PFSK-1 (cell line): Measurements from ENCODE around the gene GTF2H3.

Source experiments
- POLR2AphosphoS5 ChIP-seq: IDR thresholded peaks from 2 replicates; pipeline ENCODE4 v1.6.1; 2012; ENCODE audit warnings: low read depth, mild to moderate bottlenecking, control low read depth, low read length, moderate library complexity
- SIN3A ChIP-seq: IDR thresholded peaks from 2 replicates; pipeline ENCODE4 v1.6.1; 2012; ENCODE audit warnings: mild to moderate bottlenecking, low read length, moderate library complexity, borderline replicate concordance; ENCODE audit not compliant: insufficient read depth

- TF ChIP-seq POLR2AphosphoS5 (no peak; the same call in 1 of the 2 replicates), SIN3A (no peak)
These were observed 11.8 kb upstream of the GTF2H3 start for GRCh38 chr12:123621619-123622530.
